ENCODE results near the gene MAST4.

Gene MAST4

GRCh38 chr5:66616520-66617225 lies 20.5 kb downstream of the MAST4 start:
- H3K27ac ChIP-seq (ENCODE audit: insufficient read depth in 1 of 2, low read depth in 1 of 2, low read length in 2 of 2, poor library complexity in 1 of 2, severe bottlenecking in 2 of 2), result no peak overlapping the region
- H3K9me3 ChIP-seq (ENCODE audit: control extremely low read depth in 1 of 5, control insufficient read depth in 4 of 5, insufficient read depth in 2 of 5, low read depth in 1 of 5, low read length in 4 of 5), result no peaks in the 10 kb centered on the region
- 100% methylated on average over 2 of the region's 3 CpGs for WGBS (ENCODE audit: insufficient coverage)
- DNase-seq, result no peak
- H3K4me1 ChIP-seq (ENCODE audit: control extremely low read depth in 1 of 4, control insufficient read depth in 4 of 4, insufficient read depth in 4 of 4, low read length in 3 of 4), result peaks cover 11 to 33% (median 16%) of the 10 kb centered on the region in 4 experiments
- H3K27me3 ChIP-seq (replicated peaks in 2 of 5; ENCODE audit: control insufficient read depth in 4 of 5, insufficient read depth in 5 of 5, low read length in 4 of 5), result no peaks in the 10 kb centered on the region
- ChIA-PET CTCF (interaction anchor here (0.7 to 0.8 kb wide), 2 partner anchors 310 to 1131 kb away, joined by 3 to 4 read pairs; no protein-coding TSS in a partner anchor), POLR2A (no interaction called here)
- no peak overlapping the region for H3K4me3 ChIP-seq (ENCODE audit: control insufficient read depth in 1 of 7, extremely low read depth in 1 of 7, insufficient read depth in 4 of 7, low read depth in 2 of 7, low read length in 6 of 7)
- no peaks in the 10 kb centered on the region for H3K36me3 ChIP-seq (ENCODE audit: control insufficient read depth in 4 of 4, insufficient read depth in 4 of 4, low read length in 3 of 4)

GRCh38 chr5:66617226-66617861 lies 21.2 kb downstream of the MAST4 start:
- H3K27me3 ChIP-seq (replicated peaks in 2 of 5; ENCODE audit: control insufficient read depth in 4 of 5, insufficient read depth in 5 of 5, low read length in 4 of 5), result no peaks in the 10 kb centered on the region
- H3K4me1 ChIP-seq (ENCODE audit: control extremely low read depth in 1 of 4, control insufficient read depth in 4 of 4, insufficient read depth in 4 of 4, low read length in 3 of 4), result peaks cover 11 to 34% (median 17%) of the 10 kb centered on the region in 4 experiments
- CTCF ChIA-PET, result interaction anchor here (0.8 kb wide), 1 partner anchor 1131 kb away, joined by 3 read pairs; no protein-coding TSS in a partner anchor
- H3K4me3 ChIP-seq (ENCODE audit: control insufficient read depth in 1 of 7, extremely low read depth in 1 of 7, insufficient read depth in 4 of 7, low read depth in 2 of 7, low read length in 6 of 7), result no peak overlapping the region
- POLR2A ChIA-PET, result interaction anchor here (0.5 kb wide), 1 partner anchor 330 kb away, joined by 3 read pairs; no protein-coding TSS in a partner anchor
- H3K9me3 ChIP-seq (ENCODE audit: control extremely low read depth in 1 of 5, control insufficient read depth in 4 of 5, insufficient read depth in 2 of 5, low read depth in 1 of 5, low read length in 4 of 5), result no peaks in the 10 kb centered on the region
- H3K27ac ChIP-seq (ENCODE audit: insufficient read depth in 1 of 2, low read depth in 1 of 2, low read length in 2 of 2, poor library complexity in 1 of 2, severe bottlenecking in 2 of 2), result no peak overlapping the region
- no peaks in the 10 kb centered on the region for H3K36me3 ChIP-seq (ENCODE audit: control insufficient read depth in 4 of 4, insufficient read depth in 4 of 4, low read length in 3 of 4)
- WGBS (ENCODE audit: insufficient coverage), result 100% methylated on average over 2 of the region's 6 CpGs
- peak in 1 of 3 donors; percentile 26 for DNase-seq

DNA sequence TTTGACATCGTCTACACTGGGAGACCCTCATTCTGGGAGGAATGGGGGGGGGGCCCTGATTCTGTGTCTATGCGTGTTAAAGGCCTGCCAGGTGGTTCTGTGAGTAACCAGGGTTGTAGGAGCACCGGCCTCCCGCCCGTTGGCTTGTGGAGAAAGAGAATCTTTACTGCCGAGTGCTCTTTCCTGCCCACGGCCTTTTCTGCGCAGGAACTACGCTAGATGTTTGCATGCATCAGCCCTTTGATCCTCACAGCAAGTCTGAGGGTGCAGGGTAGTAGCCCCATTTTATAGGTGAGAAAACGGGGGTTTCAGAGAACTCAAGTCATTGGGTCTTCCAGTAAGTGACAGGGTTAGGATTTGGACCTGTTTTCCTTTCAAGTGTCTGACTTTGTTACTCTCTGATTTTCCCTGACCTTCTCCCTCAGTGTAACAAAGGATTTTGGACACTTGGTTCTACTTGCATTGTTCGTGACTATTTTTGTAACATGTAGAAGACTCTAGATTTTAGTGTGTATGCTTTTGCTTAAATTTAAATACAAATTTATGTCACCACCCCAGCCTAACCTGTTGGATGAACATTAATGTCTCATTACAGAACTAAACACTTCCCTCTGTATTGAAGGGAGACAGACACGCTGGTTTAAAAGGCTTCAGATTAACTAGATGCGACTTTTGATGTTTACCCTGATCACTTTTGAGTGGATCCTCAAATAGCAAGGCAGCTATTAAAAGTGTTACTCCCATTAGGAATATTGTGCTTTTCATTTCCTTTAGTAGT lies 22.0 kb downstream of the MAST4 start:
- Histone ChIP-seq H3K4me1 (ENCODE audit: control extremely low read depth in 1 of 4, control insufficient read depth in 4 of 4, insufficient read depth in 4 of 4, low read length in 3 of 4) (peaks cover 11 to 34% (median 17%) of the 10 kb centered on the region in 4 experiments), H3K4me3 (ENCODE audit: control insufficient read depth in 1 of 7, extremely low read depth in 1 of 7, insufficient read depth in 4 of 7, low read depth in 2 of 7, low read length in 6 of 7) (no peak overlapping the region), H3K27ac (ENCODE audit: insufficient read depth in 1 of 2, low read depth in 1 of 2, low read length in 2 of 2, poor library complexity in 1 of 2, severe bottlenecking in 2 of 2) (no peak overlapping the region), H3K27me3 (replicated peaks in 2 of 5; ENCODE audit: control insufficient read depth in 4 of 5, insufficient read depth in 5 of 5, low read length in 4 of 5) (no peaks in the 10 kb centered on the region), H3K9me3 (ENCODE audit: control extremely low read depth in 1 of 5, control insufficient read depth in 4 of 5, insufficient read depth in 2 of 5, low read depth in 1 of 5, low read length in 4 of 5) (peaks cover 0 to 5% (median 0%) of the 10 kb centered on the region in 5 experiments), H3K36me3 (ENCODE audit: control insufficient read depth in 4 of 4, insufficient read depth in 4 of 4, low read length in 3 of 4) (no peaks in the 10 kb centered on the region)
- ChIA-PET POLR2A (interaction anchor here (0.5 kb wide), 1 partner anchor 330 kb away, joined by 3 read pairs; no protein-coding TSS in a partner anchor), CTCF (no interaction called here)
- 94% methylated on average over 11 of the region's 13 CpGs for WGBS (ENCODE audit: insufficient coverage)
- DNase-seq, result no peak

DNA sequence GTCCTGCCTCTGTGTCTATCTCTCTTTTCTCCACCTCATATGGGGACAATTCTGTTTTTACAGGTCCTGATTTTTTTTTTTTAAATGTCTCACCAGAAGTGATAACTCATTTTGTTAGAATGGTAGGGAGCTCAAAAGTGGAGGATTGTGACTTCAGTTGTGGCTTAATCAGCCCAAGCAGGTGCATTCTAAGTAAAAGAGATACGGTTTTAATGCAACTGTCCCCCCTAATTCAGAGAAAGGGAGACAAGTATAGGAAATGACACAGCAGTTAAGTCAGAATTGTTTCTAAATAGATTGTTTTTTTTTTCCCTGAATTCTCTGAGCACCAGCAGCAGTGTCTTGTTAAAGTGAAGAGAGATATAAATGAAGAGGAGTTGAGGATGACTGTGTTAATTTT lies 24.5 kb downstream of the MAST4 start:
- ChIA-PET CTCF (no interaction called here), POLR2A (no interaction called here)
- no peaks in the 10 kb centered on the region for H3K36me3 ChIP-seq (ENCODE audit: control insufficient read depth in 4 of 4, insufficient read depth in 4 of 4, low read length in 3 of 4)
- H3K4me1 ChIP-seq (ENCODE audit: control extremely low read depth in 1 of 4, control insufficient read depth in 4 of 4, insufficient read depth in 4 of 4, low read length in 3 of 4), result peaks cover 11 to 34% (median 17%) of the 10 kb centered on the region in 4 experiments
- no peak overlapping the region for H3K27ac ChIP-seq (ENCODE audit: insufficient read depth in 1 of 2, low read depth in 1 of 2, low read length in 2 of 2, poor library complexity in 1 of 2, severe bottlenecking in 2 of 2)
- 0% methylated on average over 1 of the region's 1 CpG for whole genome bisulfite sequencing (ENCODE audit: insufficient coverage)
- H3K9me3 ChIP-seq (ENCODE audit: control extremely low read depth in 1 of 5, control insufficient read depth in 4 of 5, insufficient read depth in 2 of 5, low read depth in 1 of 5, low read length in 4 of 5), result peaks cover 0 to 8% (median 4%) of the 10 kb centered on the region in 5 experiments
- no peaks in the 10 kb centered on the region for H3K27me3 ChIP-seq (replicated peaks in 2 of 5; ENCODE audit: control insufficient read depth in 4 of 5, insufficient read depth in 5 of 5, low read length in 4 of 5)
- peak overlapping the region in 1 of 7 experiments; percentile 5 for H3K4me3 ChIP-seq (ENCODE audit: control insufficient read depth in 1 of 7, extremely low read depth in 1 of 7, insufficient read depth in 4 of 7, low read depth in 2 of 7, low read length in 6 of 7)
- DNase-seq, result peak; percentile 49 to 84 (median 61)

- Histone ChIP-seq H3K27me3 (replicated peaks in 2 of 5; ENCODE audit: control insufficient read depth in 4 of 5, insufficient read depth in 5 of 5, low read length in 4 of 5) (no peaks in the 10 kb centered on the region), H3K9me3 (ENCODE audit: control extremely low read depth in 1 of 5, control insufficient read depth in 4 of 5, insufficient read depth in 2 of 5, low read depth in 1 of 5, low read length in 4 of 5) (peaks cover 0 to 8% (median 4%) of the 10 kb centered on the region in 5 experiments), H3K4me3 (ENCODE audit: control insufficient read depth in 1 of 7, extremely low read depth in 1 of 7, insufficient read depth in 4 of 7, low read depth in 2 of 7, low read length in 6 of 7) (no peak overlapping the region), H3K36me3 (ENCODE audit: control insufficient read depth in 4 of 4, insufficient read depth in 4 of 4, low read length in 3 of 4) (no peaks in the 10 kb centered on the region), H3K4me1 (ENCODE audit: control extremely low read depth in 1 of 4, control insufficient read depth in 4 of 4, insufficient read depth in 4 of 4, low read length in 3 of 4) (peaks cover 11 to 30% (median 17%) of the 10 kb centered on the region in 4 experiments), H3K27ac (ENCODE audit: insufficient read depth in 1 of 2, low read depth in 1 of 2, low read length in 2 of 2, poor library complexity in 1 of 2, severe bottlenecking in 2 of 2) (no peak overlapping the region)
- no peak for DNase-seq
- ChIA-PET POLR2A (no interaction called here), CTCF (no interaction called here)
- 50% methylated on average over 2 of the region's 2 CpGs for WGBS (ENCODE audit: insufficient coverage)
These were observed 25.0 kb downstream of the MAST4 start for GRCh38 chr5:66621146-66621545.

GRCh38 chr5:66621736-66622135 lies 25.5 kb downstream of the MAST4 start:
- no peak overlapping the region for H3K4me3 ChIP-seq (ENCODE audit: control insufficient read depth in 1 of 7, extremely low read depth in 1 of 7, insufficient read depth in 4 of 7, low read depth in 2 of 7, low read length in 6 of 7)
- H3K27me3 ChIP-seq (replicated peaks in 2 of 5; ENCODE audit: control insufficient read depth in 4 of 5, insufficient read depth in 5 of 5, low read length in 4 of 5), result no peaks in the 10 kb centered on the region
- H3K36me3 ChIP-seq (ENCODE audit: control insufficient read depth in 4 of 4, insufficient read depth in 4 of 4, low read length in 3 of 4), result no peaks in the 10 kb centered on the region
- CTCF ChIA-PET, result no interaction called here
- no peak overlapping the region for H3K27ac ChIP-seq (ENCODE audit: insufficient read depth in 1 of 2, low read depth in 1 of 2, low read length in 2 of 2, poor library complexity in 1 of 2, severe bottlenecking in 2 of 2)
- H3K4me1 ChIP-seq (ENCODE audit: control extremely low read depth in 1 of 4, control insufficient read depth in 4 of 4, insufficient read depth in 4 of 4, low read length in 3 of 4), result peaks cover 9 to 24% (median 17%) of the 10 kb centered on the region in 4 experiments
- H3K9me3 ChIP-seq (ENCODE audit: control extremely low read depth in 1 of 5, control insufficient read depth in 4 of 5, insufficient read depth in 2 of 5, low read depth in 1 of 5, low read length in 4 of 5), result peaks cover 0 to 8% (median 4%) of the 10 kb centered on the region in 5 experiments
- no peak for DNase-seq
- 98% methylated on average over 4 of the region's 4 CpGs for WGBS (ENCODE audit: insufficient coverage)
- POLR2A ChIA-PET, result no interaction called here
